Measurements from ENCODE around the gene CROCC2. TPM values are rescaled to one million over a fixed set of nuclear protein-coding genes. Genes with fewer than 3 reads are reported as not detected.

The CROCC2 gene
- polyA plus RNA-seq, 4 donors, result 0.03 to 0.09 (median 0.05) TPM

GRCh38 chr2:240875228-240876034 lies 30.7 kb upstream of the CROCC2 start:
- DNase-seq (ENCODE audit: low read depth in 4 of 4, low spot score in 3 of 4), result no peak

- no peak for DNase-seq (ENCODE audit: low read depth in 4 of 4, low spot score in 3 of 4)
Measured at GRCh38 chr2:240876035-240876474, 30.1 kb upstream of the CROCC2 start.

GRCh38 chr2:240876475-240877251 lies 29.5 kb upstream of the CROCC2 start:
- DNase-seq (ENCODE audit: low read depth in 4 of 4, low spot score in 3 of 4), result no peak

DNA sequence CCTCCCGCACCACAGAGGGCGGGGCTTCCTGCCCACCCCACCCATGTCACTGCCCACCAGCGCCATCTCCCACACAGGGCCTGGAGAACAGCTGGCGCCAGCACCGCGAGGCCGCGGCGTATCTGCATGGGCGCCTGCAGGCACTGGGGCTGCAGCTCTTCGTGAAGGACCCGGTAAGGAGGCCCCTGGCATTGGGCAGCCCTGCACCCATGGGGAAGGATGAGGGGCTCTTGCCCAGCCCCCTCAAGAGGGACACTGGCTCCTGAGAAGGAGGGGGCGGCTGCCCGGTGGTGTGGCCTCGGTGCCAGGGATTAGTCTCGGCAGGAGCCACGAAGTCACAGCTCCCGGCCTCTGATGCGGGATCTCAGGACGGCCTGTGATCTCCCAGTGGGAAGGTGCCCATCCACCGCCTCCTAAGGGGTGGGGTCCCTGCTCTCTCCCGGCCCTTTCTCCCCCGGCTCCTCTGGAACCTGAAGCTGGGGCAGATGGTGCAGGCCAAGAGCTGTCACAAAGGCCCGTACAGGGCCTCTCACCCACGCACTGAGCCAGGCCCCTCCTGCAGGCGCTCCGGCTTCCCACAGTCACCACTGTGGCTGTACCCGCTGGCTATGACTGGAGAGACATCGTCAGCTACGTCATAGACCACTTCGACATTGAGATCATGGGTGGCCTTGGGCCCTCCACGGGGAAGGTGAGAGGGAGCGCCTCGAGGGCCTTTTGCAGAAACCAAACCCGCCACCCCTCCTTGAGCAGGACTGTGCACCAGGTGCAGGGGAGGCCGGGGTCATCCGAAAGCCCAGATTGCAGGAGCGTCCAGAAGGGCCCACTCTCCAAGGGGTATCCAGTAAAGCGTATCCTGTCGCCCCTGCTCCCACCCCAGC lies 28.4 kb upstream of the CROCC2 start:
- no peak for DNase-seq (ENCODE audit: low read depth in 4 of 4, low spot score in 3 of 4)

- no peak for DNase-seq (ENCODE audit: low read depth in 4 of 4, low spot score in 3 of 4)
Measured at GRCh38 chr2:240878341-240878936, 27.7 kb upstream of the CROCC2 start.

GRCh38 chr2:240879105-240879504 lies 27.0 kb upstream of the CROCC2 start:
- no peak for DNase-seq (ENCODE audit: low read depth in 4 of 4, low spot score in 3 of 4)

DNA sequence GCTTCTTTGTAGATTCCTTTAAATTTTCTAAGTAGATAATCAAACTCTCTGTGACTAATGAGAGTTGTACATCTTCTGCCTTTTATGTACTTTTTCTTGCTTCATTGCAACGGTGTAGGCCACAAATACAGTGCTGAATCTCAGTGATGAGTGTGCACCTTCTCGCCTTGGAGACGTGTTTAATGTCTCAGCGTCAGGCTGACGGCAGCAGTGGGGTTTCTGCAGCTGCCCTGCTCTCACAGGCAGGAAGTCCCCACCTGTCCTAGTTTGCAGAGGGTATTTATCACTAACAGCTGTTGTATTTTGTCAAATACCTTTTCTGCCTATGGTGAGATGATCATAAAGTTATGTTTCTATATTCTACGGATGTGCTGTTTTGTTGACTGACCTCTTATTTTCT lies 24.2 kb upstream of the CROCC2 start:
- no peak for DNase-seq (ENCODE audit: low read depth in 4 of 4, low spot score in 3 of 4)

DNA sequence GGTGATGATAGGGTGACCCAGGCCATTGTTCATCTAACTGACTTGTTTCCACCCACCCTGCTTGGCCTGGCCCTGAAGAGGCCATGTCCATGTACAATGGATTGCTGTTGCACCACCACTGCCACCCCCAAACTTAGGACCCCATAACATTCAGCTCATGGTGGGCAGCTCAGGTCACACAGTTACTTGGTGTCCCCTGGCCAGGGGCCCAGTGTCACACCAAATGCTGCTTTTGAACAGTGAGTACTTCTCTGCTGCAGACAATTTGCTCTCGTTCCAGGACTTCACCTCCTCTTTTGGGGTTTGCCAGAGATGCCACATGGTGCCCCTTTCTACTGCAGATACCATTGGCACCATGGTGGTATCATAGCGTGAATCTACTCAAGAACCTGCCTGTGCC lies 21.9 kb upstream of the CROCC2 start:
- no peak for DNase-seq (ENCODE audit: low read depth in 4 of 4, low spot score in 3 of 4)

GRCh38 chr2:240884745-240885144 lies 21.4 kb upstream of the CROCC2 start:
- no peak for DNase-seq (ENCODE audit: low read depth in 4 of 4, low spot score in 3 of 4)

GRCh38 chr2:240885566-240885965 lies 20.6 kb upstream of the CROCC2 start:
- DNase-seq (ENCODE audit: low read depth in 4 of 4, low spot score in 3 of 4), result no peak

- DNase-seq (ENCODE audit: low read depth in 4 of 4, low spot score in 3 of 4), result no peak
Measured at GRCh38 chr2:240886023-240886565, 20.0 kb upstream of the CROCC2 start.

DNA sequence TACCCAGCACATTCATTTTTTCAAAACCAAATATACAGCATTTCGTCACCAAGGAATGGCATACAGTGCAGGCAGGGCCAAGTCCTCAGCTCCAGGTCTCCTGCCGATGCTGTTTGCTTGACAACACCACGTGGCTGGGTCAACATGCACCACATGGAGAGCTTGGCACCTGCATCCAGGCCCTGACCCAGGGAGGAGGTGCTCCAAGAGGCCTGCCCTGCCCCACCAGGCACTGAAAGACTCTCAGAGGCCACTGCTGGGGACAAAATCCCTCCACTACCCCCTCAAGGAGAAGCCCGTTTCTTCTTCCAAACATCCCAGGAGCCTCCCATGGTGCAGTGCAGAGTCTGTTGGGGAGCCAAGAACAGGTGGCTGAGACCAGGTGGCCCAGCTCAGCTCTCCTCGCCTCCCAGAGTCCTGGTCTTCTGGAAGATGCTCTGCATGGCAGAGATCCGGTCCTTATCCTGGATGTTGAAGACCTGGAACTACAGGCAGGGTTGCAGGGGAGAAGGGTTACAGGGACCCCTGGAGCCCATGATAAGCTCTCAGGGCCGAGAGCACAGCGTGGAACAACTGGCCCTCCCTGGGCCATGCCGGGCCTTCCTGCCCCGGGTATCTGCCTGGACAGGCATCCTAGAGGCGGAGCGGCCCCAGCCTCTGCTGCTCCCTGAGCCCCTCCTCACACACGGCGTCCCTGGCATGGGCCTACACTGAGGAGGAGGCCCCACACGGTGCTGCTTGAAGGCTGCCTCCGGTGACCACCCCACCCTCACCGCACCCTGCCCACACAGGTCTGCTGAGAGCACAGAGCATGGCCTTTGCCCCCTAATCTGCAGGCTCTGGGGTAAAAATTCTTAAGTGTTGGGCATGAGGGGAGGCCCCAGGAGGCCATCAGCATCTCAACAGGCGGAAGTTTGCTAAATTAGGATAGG lies 19.2 kb upstream of the CROCC2 start:
- no peak for DNase-seq (ENCODE audit: low read depth in 4 of 4, low spot score in 3 of 4)

GRCh38 chr2:240887631-240888030 lies 18.5 kb upstream of the CROCC2 start:
- DNase-seq (ENCODE audit: low read depth in 4 of 4, low spot score in 3 of 4), result no peak

DNA sequence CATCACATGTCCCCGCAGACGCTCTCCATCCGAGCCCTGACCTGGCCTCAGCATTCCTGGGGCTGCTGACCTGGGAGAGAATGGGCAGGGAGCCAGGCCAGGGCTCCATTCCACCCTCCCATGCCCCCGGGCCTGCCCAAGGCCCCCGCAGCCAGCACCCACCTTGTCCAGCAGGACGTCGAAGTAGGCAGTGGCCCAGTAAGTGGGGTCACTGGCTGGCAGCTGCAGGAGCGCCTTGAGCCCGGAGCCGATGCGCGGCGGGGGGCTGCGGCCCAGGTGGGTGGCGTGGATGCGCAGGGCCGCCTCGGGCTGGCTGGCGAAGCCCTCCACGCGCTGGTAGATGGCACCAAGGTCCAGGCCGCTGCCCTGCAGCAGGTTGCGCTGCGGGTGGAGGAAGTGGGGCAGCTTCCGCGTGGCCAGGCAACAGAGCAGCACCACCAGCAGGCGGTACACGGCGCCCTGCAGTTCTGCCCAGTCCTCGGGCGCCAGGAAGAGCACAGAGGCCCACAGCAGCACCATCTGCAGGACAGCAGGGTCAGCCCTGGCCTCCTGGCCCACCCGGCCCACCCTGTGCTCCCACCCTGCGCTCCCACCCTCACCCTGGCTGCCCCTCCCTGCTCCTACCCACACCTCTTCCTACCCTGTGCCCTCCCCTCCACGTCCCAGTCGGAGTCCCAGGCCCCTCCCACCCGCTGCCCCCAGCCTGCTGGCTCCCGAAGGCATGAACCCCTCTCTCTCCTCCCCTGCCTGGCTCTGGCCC lies 17.8 kb upstream of the CROCC2 start:
- DNase-seq (ENCODE audit: low read depth in 4 of 4, low spot score in 3 of 4), result no peak

- no peak for DNase-seq (ENCODE audit: low read depth in 4 of 4, low spot score in 3 of 4)
Measured at GRCh38 chr2:240888890-240889573, 17.1 kb upstream of the CROCC2 start.

- DNase-seq (ENCODE audit: low read depth in 4 of 4, low spot score in 3 of 4), result no peak
Measured at GRCh38 chr2:240889601-240890560, 16.3 kb upstream of the CROCC2 start.

DNA sequence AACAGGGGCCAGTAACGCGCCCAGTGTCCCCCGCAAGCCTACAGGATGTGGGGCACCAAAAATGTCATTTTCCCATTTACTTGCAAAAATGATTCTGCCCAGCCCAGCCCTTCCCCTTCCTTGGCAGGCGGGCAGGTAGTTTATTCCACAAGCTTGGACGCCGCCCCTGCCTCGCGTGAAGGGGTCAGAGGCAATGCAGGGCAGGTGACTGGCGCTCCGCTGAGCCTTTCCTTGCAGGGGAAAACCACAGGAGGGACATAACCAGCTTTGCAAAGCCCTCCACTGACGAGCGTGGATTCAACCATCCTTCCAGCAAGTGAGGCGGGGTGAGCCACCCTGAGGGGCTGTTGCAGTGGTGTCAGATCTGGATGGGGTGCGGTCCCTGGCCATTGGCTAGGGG lies 15.4 kb upstream of the CROCC2 start:
- no peak for DNase-seq (ENCODE audit: low read depth in 4 of 4, low spot score in 3 of 4)

Measured in left renal pelvis (tissue), 4 donors.